ENCODE data around the gene KMT5B. TPM values are rescaled to one million over a fixed set of nuclear protein-coding genes. Genes with fewer than 3 reads are reported as not detected.
A peak's percentile ranks its signal among the peaks of the same experiment; 100 is the strongest.

KMT5B gene
- total and polyA plus RNA-seq, 2 of the 13 experiments (the other 11 are each of a cell fraction or from before 2014, with no cell fraction given) = 17.6 to 23.7 TPM

DNA sequence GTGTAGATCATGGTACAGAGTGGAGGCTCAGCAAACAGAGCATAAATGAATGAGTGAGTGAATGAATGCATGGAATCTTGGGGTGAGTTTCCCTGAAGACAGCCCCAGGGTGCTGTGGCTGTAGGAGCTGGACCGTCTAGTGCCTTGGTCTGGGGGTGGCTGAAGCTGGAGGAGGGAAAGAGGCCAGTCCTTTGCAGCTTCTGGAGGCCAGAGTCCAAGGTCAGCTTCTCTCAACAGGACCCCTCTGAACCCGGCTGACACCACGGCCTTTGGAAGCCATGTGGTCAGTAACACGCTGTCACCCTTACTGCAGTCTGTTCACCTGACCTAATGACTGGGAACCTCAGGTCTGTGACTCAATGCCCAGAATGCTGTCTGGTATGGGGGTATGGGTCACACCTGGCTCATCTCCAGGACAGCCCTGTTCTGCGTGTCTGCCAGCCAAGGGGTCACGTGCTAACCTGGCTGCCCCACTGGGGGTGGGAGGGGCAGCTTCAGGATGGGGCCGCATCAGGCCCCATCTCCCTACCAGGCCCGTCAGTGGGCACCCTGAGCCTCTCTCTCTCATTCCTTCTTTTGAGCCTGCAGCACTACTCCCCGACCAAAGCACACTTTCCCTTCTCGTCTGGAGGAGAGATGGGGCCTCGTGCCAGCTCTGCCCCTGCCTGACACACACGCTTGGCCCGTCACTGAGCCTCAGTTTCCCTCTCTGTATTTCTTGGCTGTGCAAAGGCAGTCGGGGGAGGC is 67.8 kb downstream of the KMT5B start (continued):
- TF ChIP-seq ZNF761 (CRISPR knock-in tag; conservative IDR thresholded peaks at IDR 0.05) = peak; percentile 67; the same call in 1 of the 2 replicates
- no peak for TF ChIP-seq ZFP90 (CRISPR knock-in tag; IDR thresholded peaks at IDR 0.05; ENCODE audit: borderline replicate concordance)
- peak; percentile 55; the same call in 1 of the 2 replicates for TF ChIP-seq ZMYM3 (CRISPR knock-in tag; IDR thresholded peaks at IDR 0.05)
- TF ChIP-seq ZNF616 (CRISPR knock-in tag; IDR thresholded peaks at IDR 0.05; ENCODE audit: low read depth) = 0 out of 2 replicates have a peak, but pooled peaks have one; percentile 48
- peak; percentile 23; the same call in 1 of the 2 replicates for TF ChIP-seq CHD4 (IDR thresholded peaks at IDR 0.05; ENCODE audit: borderline replicate concordance, low read length)
- peak; percentile 50; the same call in 1 of the 2 replicates for TF ChIP-seq ZNF329 (CRISPR knock-in tag; IDR thresholded peaks at IDR 0.05; ENCODE audit: low read depth)
- TF ChIP-seq ZNF496 (CRISPR knock-in tag; IDR thresholded peaks at IDR 0.05; ENCODE audit: insufficient replicate concordance) = no peak
- TF ChIP-seq ZNF121 (CRISPR knock-in tag; IDR thresholded peaks at IDR 0.05) = 0 out of 2 replicates have a peak, but pooled peaks have one; percentile 14
- no peak for TF ChIP-seq ZNF7 (CRISPR knock-in tag; IDR thresholded peaks at IDR 0.05)
- TF ChIP-seq ZNF749 (CRISPR knock-in tag; IDR thresholded peaks at IDR 0.05; ENCODE audit: borderline replicate concordance) = no peak
- TF ChIP-seq, protein P1, sequence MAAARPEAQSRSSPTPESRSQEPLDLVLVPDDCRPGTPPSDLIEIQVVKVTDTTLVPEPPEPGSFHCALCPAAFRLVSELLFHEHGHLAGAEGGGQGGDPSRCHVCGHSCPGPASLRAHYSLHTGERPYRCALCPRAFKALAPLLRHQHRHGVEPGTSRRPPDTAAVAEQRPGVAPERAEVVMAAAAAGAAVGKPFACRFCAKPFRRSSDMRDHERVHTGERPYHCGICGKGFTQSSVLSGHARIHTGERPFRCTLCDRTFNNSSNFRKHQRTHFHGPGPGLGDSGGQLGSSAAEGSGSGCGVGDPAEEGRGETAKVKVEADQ (CRISPR knock-in tag; IDR thresholded peaks at IDR 0.05; ENCODE audit: borderline replicate concordance) = 0 out of 2 replicates have a peak, but pooled peaks have one; percentile 29
- TF ChIP-seq SIN3B (IDR thresholded peaks at IDR 0.05; ENCODE audit: low read length) = no peak
- peak; percentile 73; the same call in 1 of the 2 replicates for TF ChIP-seq KDM5B (CRISPR knock-in tag; IDR thresholded peaks at IDR 0.05; ENCODE audit: borderline replicate concordance)
- TF ChIP-seq ZKSCAN8 (CRISPR knock-in tag; IDR thresholded peaks at IDR 0.05; ENCODE audit: borderline replicate concordance) = 0 out of 2 replicates have a peak, but pooled peaks have one; percentile 54
- TF ChIP-seq RBAK (CRISPR knock-in tag; IDR thresholded peaks at IDR 0.05) = no peak
- TF ChIP-seq, protein P2, sequence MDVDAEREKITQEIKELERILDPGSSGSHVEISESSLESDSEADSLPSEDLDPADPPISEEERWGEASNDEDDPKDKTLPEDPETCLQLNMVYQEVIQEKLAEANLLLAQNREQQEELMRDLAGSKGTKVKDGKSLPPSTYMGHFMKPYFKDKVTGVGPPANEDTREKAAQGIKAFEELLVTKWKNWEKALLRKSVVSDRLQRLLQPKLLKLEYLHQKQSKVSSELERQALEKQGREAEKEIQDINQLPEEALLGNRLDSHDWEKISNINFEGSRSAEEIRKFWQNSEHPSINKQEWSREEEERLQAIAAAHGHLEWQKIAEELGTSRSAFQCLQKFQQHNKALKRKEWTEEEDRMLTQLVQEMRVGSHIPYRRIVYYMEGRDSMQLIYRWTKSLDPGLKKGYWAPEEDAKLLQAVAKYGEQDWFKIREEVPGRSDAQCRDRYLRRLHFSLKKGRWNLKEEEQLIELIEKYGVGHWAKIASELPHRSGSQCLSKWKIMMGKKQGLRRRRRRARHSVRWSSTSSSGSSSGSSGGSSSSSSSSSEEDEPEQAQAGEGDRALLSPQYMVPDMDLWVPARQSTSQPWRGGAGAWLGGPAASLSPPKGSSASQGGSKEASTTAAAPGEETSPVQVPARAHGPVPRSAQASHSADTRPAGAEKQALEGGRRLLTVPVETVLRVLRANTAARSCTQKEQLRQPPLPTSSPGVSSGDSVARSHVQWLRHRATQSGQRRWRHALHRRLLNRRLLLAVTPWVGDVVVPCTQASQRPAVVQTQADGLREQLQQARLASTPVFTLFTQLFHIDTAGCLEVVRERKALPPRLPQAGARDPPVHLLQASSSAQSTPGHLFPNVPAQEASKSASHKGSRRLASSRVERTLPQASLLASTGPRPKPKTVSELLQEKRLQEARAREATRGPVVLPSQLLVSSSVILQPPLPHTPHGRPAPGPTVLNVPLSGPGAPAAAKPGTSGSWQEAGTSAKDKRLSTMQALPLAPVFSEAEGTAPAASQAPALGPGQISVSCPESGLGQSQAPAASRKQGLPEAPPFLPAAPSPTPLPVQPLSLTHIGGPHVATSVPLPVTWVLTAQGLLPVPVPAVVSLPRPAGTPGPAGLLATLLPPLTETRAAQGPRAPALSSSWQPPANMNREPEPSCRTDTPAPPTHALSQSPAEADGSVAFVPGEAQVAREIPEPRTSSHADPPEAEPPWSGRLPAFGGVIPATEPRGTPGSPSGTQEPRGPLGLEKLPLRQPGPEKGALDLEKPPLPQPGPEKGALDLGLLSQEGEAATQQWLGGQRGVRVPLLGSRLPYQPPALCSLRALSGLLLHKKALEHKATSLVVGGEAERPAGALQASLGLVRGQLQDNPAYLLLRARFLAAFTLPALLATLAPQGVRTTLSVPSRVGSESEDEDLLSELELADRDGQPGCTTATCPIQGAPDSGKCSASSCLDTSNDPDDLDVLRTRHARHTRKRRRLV (CRISPR knock-in tag; IDR thresholded peaks at IDR 0.05) = 0 out of 2 replicates have a peak, but pooled peaks have one; percentile 57
- TF ChIP-seq, protein P3, sequence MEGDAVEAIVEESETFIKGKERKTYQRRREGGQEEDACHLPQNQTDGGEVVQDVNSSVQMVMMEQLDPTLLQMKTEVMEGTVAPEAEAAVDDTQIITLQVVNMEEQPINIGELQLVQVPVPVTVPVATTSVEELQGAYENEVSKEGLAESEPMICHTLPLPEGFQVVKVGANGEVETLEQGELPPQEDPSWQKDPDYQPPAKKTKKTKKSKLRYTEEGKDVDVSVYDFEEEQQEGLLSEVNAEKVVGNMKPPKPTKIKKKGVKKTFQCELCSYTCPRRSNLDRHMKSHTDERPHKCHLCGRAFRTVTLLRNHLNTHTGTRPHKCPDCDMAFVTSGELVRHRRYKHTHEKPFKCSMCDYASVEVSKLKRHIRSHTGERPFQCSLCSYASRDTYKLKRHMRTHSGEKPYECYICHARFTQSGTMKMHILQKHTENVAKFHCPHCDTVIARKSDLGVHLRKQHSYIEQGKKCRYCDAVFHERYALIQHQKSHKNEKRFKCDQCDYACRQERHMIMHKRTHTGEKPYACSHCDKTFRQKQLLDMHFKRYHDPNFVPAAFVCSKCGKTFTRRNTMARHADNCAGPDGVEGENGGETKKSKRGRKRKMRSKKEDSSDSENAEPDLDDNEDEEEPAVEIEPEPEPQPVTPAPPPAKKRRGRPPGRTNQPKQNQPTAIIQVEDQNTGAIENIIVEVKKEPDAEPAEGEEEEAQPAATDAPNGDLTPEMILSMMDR (CRISPR knock-in tag; IDR thresholded peaks at IDR 0.05) = 0 out of 2 replicates have a peak, but pooled peaks have one; percentile 3
- TF ChIP-seq, protein P4, sequence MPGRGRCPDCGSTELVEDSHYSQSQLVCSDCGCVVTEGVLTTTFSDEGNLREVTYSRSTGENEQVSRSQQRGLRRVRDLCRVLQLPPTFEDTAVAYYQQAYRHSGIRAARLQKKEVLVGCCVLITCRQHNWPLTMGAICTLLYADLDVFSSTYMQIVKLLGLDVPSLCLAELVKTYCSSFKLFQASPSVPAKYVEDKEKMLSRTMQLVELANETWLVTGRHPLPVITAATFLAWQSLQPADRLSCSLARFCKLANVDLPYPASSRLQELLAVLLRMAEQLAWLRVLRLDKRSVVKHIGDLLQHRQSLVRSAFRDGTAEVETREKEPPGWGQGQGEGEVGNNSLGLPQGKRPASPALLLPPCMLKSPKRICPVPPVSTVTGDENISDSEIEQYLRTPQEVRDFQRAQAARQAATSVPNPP (CRISPR knock-in tag; IDR thresholded peaks at IDR 0.05) = 0 out of 2 replicates have a peak, but pooled peaks have one; percentile 43

All from HepG2 (cell line).